PC-3 (cell line): ENCODE data around the gene BCAN. TPM values are rescaled to one million over a fixed set of nuclear protein-coding genes. Genes with fewer than 3 reads are reported as not detected.
A peak's percentile ranks its signal among the peaks of the same experiment; 100 is the strongest.

ENCODE experiments used
- ATAC-seq: fragments of 200-7000 bp; cut with Tn5 transposase; 2 replicates; pipeline ENCODE4 v1.9.1; 2020; ENCODE audit warnings: mild to moderate bottlenecking, moderate library complexity
- BruUV-seq: library from RNA; stranded (reverse); fragments of 400-500 nt; replicated peaks from 2 replicates; lab custom pipeline; 2021; lab: Mats Ljungman, UMichigan
- CTCF ChIA-PET: fragments of 300-600 bp; sonication (Branson Sonifier 250); formaldehyde crosslinking; loops from one replicate; lab custom pipeline; 2022; ENCODE audit warnings: antibody characterized with exemption; lab: Charles Lee
- POLR2A ChIA-PET: fragments of 300-600 bp; sonication (Branson Sonifier 250); formaldehyde crosslinking; loops from one replicate; lab custom pipeline; 2022; ENCODE audit warnings: antibody characterized with exemption; ENCODE audit not compliant: unreplicated experiment; lab: Charles Lee
- DNase-seq: peaks from one replicate; pipeline ENCODE4 v3.0.0-alpha.2; 2015
- H2AFZ ChIP-seq: fragments of 300-600 bp; sonication (generic); 2 replicates; pipeline ENCODE4 v1.6.0; 2016; ENCODE audit warnings: antibody characterized with exemption, low read length
- H3F3A ChIP-seq: fragments of 300-600 bp; sonication (generic); one replicate; pipeline ENCODE4 v1.6.0; 2017; ENCODE audit warnings: antibody characterized with exemption, low read length, control low read depth, mild to moderate bottlenecking; ENCODE audit not compliant: unreplicated experiment
- H3K27ac ChIP-seq: fragments of 300-600 bp; sonication (generic); 2 replicates; pipeline ENCODE4 v1.5.1; 2016; ENCODE audit warnings: mild to moderate bottlenecking, low read length
- H3K27me3 ChIP-seq: fragments of 300-600 bp; sonication (generic); 2 replicates; pipeline ENCODE4 v1.6.1; 2016; ENCODE audit warnings: low read length, mixed read lengths
- H3K36me3 ChIP-seq: fragments of 300-600 bp; sonication (generic); 2 replicates; pipeline ENCODE4 v1.6.1; 2016; ENCODE audit warnings: low read depth, mixed run types, low read length, mixed read lengths
- H3K4me1 ChIP-seq: fragments of 300-600 bp; sonication (generic); 2 replicates; pipeline ENCODE4 v1.5.1; 2016; ENCODE audit warnings: low read length; ENCODE audit not compliant: insufficient read depth
- H3K4me2 ChIP-seq: fragments of 300-600 bp; sonication (generic); 2 replicates; pipeline ENCODE4 v1.6.0; 2016; ENCODE audit warnings: low read length
- H3K4me3 ChIP-seq: fragments of 300-600 bp; sonication (generic); 2 replicates; pipeline ENCODE4 v1.5.1; 2016; ENCODE audit warnings: mild to moderate bottlenecking, low read length, mixed read lengths
- H3K79me2 ChIP-seq: fragments of 300-600 bp; sonication (generic); 2 replicates; pipeline ENCODE4 v1.6.1; 2017; ENCODE audit warnings: low read length, mixed read lengths
- H3K9ac ChIP-seq: fragments of 300-600 bp; sonication (generic); 2 replicates; pipeline ENCODE4 v1.6.0; 2016; ENCODE audit warnings: mild to moderate bottlenecking, low read length
- H3K9me2 ChIP-seq: fragments of 300-600 bp; sonication (generic); replicated peaks from 2 replicates; pipeline ENCODE4 v1.6.1; 2016; ENCODE audit warnings: mixed run types, low read length, mixed read lengths
- H3K9me3 ChIP-seq: fragments of 300-600 bp; sonication (generic); 2 replicates; pipeline ENCODE4 v1.6.1; 2016; ENCODE audit warnings: low read length, mixed read lengths
- H4K20me1 ChIP-seq: fragments of 300-600 bp; sonication (generic); 2 replicates; pipeline ENCODE4 v1.6.1; 2016; ENCODE audit warnings: low read length, mixed read lengths
- EZH2 ChIP-seq: fragments of 300-600 bp; sonication (generic); IDR thresholded peaks from one replicate; pipeline ENCODE4 v1.6.1; 2017; ENCODE audit warnings: antibody characterized with exemption, mild to moderate bottlenecking, low read length; ENCODE audit not compliant: unreplicated experiment
- EZH2phosphoT487 ChIP-seq: fragments of 300-600 bp; sonication (generic); IDR thresholded peaks from 2 replicates; pipeline ENCODE4 v1.6.1; 2018; ENCODE audit warnings: mild to moderate bottlenecking, antibody characterized with exemption, low read length, borderline replicate concordance
- intact Hi-C: fragments of 100-400 bp; cut with micrococcal nuclease; formaldehyde crosslinking; loops from 2 replicates; pipeline ENCODE4 v1.9.0; 2023
- total RNA-seq: library from RNA; depleted of rRNA; stranded (reverse); fragments of >200 nt; gene quantifications from 2 replicates; pipeline ENCODE4 v1.2.3, GENCODE V29; 2014
- TF ChIP-seq, protein P1 (sequence below): fragments of 300-600 bp; sonication (generic); conservative IDR thresholded peaks from 2 replicates; pipeline ENCODE4 v1.5.1; 2017; ENCODE audit warnings: antibody characterized with exemption, low read depth, mild to moderate bottlenecking, low read length

Gene BCAN
- total RNA-seq, 1 experiment from 2014 or later, result not detected

DNA sequence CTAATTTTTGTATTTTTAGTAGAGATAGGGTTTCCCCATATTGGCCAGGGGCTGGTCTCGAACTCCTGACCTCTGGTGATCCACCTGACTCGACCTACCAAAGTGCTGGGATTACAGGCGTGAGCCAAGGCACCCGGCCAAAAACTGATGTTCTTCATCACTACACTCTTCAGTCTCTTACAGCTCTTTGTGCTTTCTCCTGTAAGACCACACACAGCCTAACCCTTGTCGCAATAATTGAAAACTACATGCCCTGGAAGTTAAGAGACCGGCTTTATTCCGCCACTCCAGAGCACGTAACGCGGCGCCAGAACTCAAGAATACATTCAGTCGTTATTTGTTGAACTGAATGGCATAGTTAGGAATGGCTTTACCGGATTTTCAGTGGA lies 41.2 kb upstream of the BCAN start:
- ChIA-PET POLR2A (no interaction called here), CTCF (no interaction called here)
- peak; percentile 4 for ATAC-seq
- no TSS peak for BruUV-seq
- intact Hi-C loops, result no loop called here
- no peak for DNase-seq
- H3K27me3 ChIP-seq, result no peaks in the 10 kb centered on the region
- peak overlapping the region; percentile 92 for H3K9ac ChIP-seq
- H3K36me3 ChIP-seq, result peaks cover 36% of the 10 kb centered on the region
- H2AFZ ChIP-seq, result peak overlapping the region; percentile 99
- peak overlapping the region; percentile 53 for H3K27ac ChIP-seq
- H4K20me1 ChIP-seq, result no peaks in the 10 kb centered on the region
- peak overlapping the region; percentile 94 for H3K4me3 ChIP-seq
- H3K4me2 ChIP-seq, result peak overlapping the region; percentile 93
- H3K9me2 ChIP-seq, result no peaks in the 10 kb centered on the region
- H3K4me1 ChIP-seq, result peaks cover 20% of the 10 kb centered on the region
- TF ChIP-seq EZH2phosphoT487, result no peak
- TF ChIP-seq EZH2, result no peak
- TF ChIP-seq, protein P1, sequence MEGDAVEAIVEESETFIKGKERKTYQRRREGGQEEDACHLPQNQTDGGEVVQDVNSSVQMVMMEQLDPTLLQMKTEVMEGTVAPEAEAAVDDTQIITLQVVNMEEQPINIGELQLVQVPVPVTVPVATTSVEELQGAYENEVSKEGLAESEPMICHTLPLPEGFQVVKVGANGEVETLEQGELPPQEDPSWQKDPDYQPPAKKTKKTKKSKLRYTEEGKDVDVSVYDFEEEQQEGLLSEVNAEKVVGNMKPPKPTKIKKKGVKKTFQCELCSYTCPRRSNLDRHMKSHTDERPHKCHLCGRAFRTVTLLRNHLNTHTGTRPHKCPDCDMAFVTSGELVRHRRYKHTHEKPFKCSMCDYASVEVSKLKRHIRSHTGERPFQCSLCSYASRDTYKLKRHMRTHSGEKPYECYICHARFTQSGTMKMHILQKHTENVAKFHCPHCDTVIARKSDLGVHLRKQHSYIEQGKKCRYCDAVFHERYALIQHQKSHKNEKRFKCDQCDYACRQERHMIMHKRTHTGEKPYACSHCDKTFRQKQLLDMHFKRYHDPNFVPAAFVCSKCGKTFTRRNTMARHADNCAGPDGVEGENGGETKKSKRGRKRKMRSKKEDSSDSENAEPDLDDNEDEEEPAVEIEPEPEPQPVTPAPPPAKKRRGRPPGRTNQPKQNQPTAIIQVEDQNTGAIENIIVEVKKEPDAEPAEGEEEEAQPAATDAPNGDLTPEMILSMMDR, result no peak
- peaks cover 43% of the 10 kb centered on the region for H3K79me2 ChIP-seq
- H3F3A ChIP-seq, result no peaks in the 10 kb centered on the region
- H3K9me3 ChIP-seq, result no peaks in the 10 kb centered on the region

GRCh38 chr1:156601122-156601830 lies 40.6 kb upstream of the BCAN start, which contains the start of gene GPATCH4:
TSS of gene GPATCH4 (minus strand) at chr1:156601479.
- TF ChIP-seq, protein P1, result no peak
- TF ChIP-seq EZH2phosphoT487, result no peak
- no peak for TF ChIP-seq EZH2
- ATAC-seq, result peak; percentile 83
- H3K9ac ChIP-seq, result peak within 1 kb of the TSS; percentile 92
- no peaks in the 10 kb centered on the region for H3K9me2 ChIP-seq
- H3K27me3 ChIP-seq, result no peaks in the 10 kb centered on the region
- peak within 1 kb of the TSS; percentile 93 for H3K4me2 ChIP-seq
- peak within 1 kb of the TSS; percentile 94 for H3K4me3 ChIP-seq
- no peaks in the 10 kb centered on the region for H3K9me3 ChIP-seq
- peaks cover 43% of the 10 kb centered on the region for H3K79me2 ChIP-seq
- peak; percentile 90 for DNase-seq
- peak within 1 kb of the TSS; percentile 99 for H2AFZ ChIP-seq
- H4K20me1 ChIP-seq, result no peaks in the 10 kb centered on the region
- ChIA-PET POLR2A (interaction anchor here (0.5 to 0.6 kb wide), 4 partner anchors 14 to 101 kb away, joined by 3 to 19 read pairs (median 4); partner anchors contain the start of gene MEF2D), CTCF (no interaction called here)
- peaks cover 31% of the 10 kb centered on the region for H3K36me3 ChIP-seq
- TSS peak; percentile 77 for BruUV-seq
- peaks cover 20% of the 10 kb centered on the region for H3K4me1 ChIP-seq
- intact Hi-C loops, result no loop called here
- H3K27ac ChIP-seq, result peak within 1 kb of the TSS; percentile 53
- H3F3A ChIP-seq, result no peaks in the 10 kb centered on the region

GRCh38 chr1:156601892-156602291 lies 40.0 kb upstream of the BCAN start:
- Histone ChIP-seq H3K9me3 (no peaks in the 10 kb centered on the region), H2AFZ (peak overlapping the region; percentile 99), H4K20me1 (no peaks in the 10 kb centered on the region), H3F3A (no peaks in the 10 kb centered on the region), H3K4me1 (peaks cover 20% of the 10 kb centered on the region), H3K9ac (peak overlapping the region; percentile 92), H3K4me2 (peak overlapping the region; percentile 93), H3K36me3 (peaks cover 25% of the 10 kb centered on the region), H3K9me2 (no peaks in the 10 kb centered on the region), H3K27ac (peak overlapping the region; percentile 53), H3K79me2 (peaks cover 43% of the 10 kb centered on the region), H3K27me3 (no peaks in the 10 kb centered on the region), H3K4me3 (peak overlapping the region; percentile 94)
- intact Hi-C loops, result no loop called here
- DNase-seq (no peak), ATAC-seq (no peak)
- ChIA-PET POLR2A (interaction anchor here (0.5 to 0.6 kb wide), 3 partner anchors 50 to 101 kb away, joined by 3 to 19 read pairs (median 4); partner anchors contain the start of gene MEF2D), CTCF (no interaction called here)
- TF ChIP-seq EZH2 (no peak), EZH2phosphoT487 (no peak)
- TF ChIP-seq, protein P1, result no peak
- BruUV-seq, result TSS peak; percentile 68
